ENCODE data around the gene TARBP1. TPM values are rescaled to one million over a fixed set of nuclear protein-coding genes. Genes with fewer than 3 reads are reported as not detected.

TARBP1 gene
- total and polyA plus RNA-seq, 2 experiments from 2014 or later, result 12.8 to 22.9 TPM

DNA sequence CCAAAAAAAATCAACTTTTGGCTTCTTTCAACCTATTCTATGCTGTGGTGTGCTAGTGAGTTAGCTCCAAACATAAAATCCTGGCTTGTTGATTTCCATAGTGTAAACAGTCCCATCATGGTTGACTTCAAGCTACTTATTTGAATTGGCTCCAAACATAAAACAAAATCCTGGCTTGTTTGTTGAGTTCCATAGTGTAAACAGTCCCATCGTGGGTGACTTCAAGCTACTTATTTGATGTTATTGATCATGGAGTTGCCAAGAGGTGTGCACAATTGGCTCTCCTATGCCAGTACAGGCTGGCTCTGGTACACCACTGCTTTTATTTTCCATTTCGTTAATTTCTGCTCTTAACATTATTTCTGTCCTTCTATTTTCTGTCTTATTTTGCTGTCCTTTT, 107.6 kb downstream of the TARBP1 start:
- H2AFZ ChIP-seq, result no peak overlapping the region
- peaks cover 19% of the 10 kb centered on the region for H3K79me2 ChIP-seq
- no peaks in the 10 kb centered on the region for H4K20me1 ChIP-seq (ENCODE audit: insufficient read depth, poor library complexity, severe bottlenecking)
- no peak overlapping the region for H3K27ac ChIP-seq
- no peaks in the 10 kb centered on the region for H3K36me3 ChIP-seq (replicated peaks; ENCODE audit: insufficient read depth, low read depth)
- H3K27me3 ChIP-seq, result peaks cover 4% of the 10 kb centered on the region
- peaks cover 11% of the 10 kb centered on the region for H3K4me1 ChIP-seq (ENCODE audit: insufficient read depth)
- whole genome bisulfite sequencing (ENCODE audit: low lambda C conversion rate, missing lambda C conversion rate), result 66% methylated on average over 2 of the region's 2 CpGs
- DNase-seq (ENCODE audit: low spot score), result no peak
- H3K4me2 ChIP-seq, result no peak overlapping the region
- no peaks in the 10 kb centered on the region for H3K9me2 ChIP-seq (replicated peaks; ENCODE audit: insufficient read depth)
- no peaks in the 10 kb centered on the region for H3K9me3 ChIP-seq (ENCODE audit: low read depth)
- TF ChIP-seq EZH2 (IDR thresholded peaks at IDR 0.05; ENCODE audit: borderline replicate concordance) (no peak), EZH2phosphoT487 (IDR thresholded peaks at IDR 0.05; ENCODE audit: low read depth, severe bottlenecking, unreplicated experiment) (no peak)
- TF ChIP-seq, protein P1, sequence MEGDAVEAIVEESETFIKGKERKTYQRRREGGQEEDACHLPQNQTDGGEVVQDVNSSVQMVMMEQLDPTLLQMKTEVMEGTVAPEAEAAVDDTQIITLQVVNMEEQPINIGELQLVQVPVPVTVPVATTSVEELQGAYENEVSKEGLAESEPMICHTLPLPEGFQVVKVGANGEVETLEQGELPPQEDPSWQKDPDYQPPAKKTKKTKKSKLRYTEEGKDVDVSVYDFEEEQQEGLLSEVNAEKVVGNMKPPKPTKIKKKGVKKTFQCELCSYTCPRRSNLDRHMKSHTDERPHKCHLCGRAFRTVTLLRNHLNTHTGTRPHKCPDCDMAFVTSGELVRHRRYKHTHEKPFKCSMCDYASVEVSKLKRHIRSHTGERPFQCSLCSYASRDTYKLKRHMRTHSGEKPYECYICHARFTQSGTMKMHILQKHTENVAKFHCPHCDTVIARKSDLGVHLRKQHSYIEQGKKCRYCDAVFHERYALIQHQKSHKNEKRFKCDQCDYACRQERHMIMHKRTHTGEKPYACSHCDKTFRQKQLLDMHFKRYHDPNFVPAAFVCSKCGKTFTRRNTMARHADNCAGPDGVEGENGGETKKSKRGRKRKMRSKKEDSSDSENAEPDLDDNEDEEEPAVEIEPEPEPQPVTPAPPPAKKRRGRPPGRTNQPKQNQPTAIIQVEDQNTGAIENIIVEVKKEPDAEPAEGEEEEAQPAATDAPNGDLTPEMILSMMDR (IDR thresholded peaks at IDR 0.05; ENCODE audit: poor library complexity), result no peak
- no peak overlapping the region for H3K4me3 ChIP-seq

DNA sequence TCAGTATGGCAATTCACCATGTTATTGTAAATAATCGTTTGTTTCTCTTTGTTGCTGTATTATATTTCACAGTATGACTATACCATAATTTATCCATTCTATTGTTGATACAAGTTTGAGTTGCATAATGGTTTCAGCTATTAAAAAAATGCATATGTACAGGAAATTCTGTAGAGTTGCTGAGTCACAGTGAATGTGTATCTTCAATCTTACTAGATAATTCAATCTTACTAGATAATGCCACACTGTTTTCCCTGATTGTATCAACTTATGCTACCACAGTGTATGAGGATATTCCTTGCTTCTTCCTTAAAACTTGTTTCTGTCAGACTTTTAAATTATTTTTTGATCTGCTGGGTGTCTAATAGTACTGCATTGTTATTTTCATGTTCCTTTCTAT, 109.2 kb downstream of the TARBP1 start:
- peaks cover 7% of the 10 kb centered on the region for H3K79me2 ChIP-seq
- DNase-seq (ENCODE audit: low spot score), result no peak
- TF ChIP-seq EZH2 (IDR thresholded peaks at IDR 0.05; ENCODE audit: borderline replicate concordance), result no peak
- TF ChIP-seq EZH2phosphoT487 (IDR thresholded peaks at IDR 0.05; ENCODE audit: low read depth, severe bottlenecking, unreplicated experiment), result no peak
- TF ChIP-seq, protein P1 (IDR thresholded peaks at IDR 0.05; ENCODE audit: poor library complexity), result no peak
- H3K27ac ChIP-seq, result no peak overlapping the region
- no peaks in the 10 kb centered on the region for H3K36me3 ChIP-seq (replicated peaks; ENCODE audit: insufficient read depth, low read depth)
- no peaks in the 10 kb centered on the region for H3K9me3 ChIP-seq (ENCODE audit: low read depth)
- H3K9me2 ChIP-seq (replicated peaks; ENCODE audit: insufficient read depth), result no peaks in the 10 kb centered on the region
- no peak overlapping the region for H3K4me3 ChIP-seq
- no peaks in the 10 kb centered on the region for H4K20me1 ChIP-seq (ENCODE audit: insufficient read depth, poor library complexity, severe bottlenecking)
- 81% methylated on average over 1 of the region's 1 CpG for WGBS (ENCODE audit: low lambda C conversion rate, missing lambda C conversion rate)
- H2AFZ ChIP-seq, result no peak overlapping the region
- H3K4me1 ChIP-seq (ENCODE audit: insufficient read depth), result peaks cover 11% of the 10 kb centered on the region
- H3K4me2 ChIP-seq, result no peak overlapping the region
- H3K27me3 ChIP-seq, result peaks cover 4% of the 10 kb centered on the region

DNA sequence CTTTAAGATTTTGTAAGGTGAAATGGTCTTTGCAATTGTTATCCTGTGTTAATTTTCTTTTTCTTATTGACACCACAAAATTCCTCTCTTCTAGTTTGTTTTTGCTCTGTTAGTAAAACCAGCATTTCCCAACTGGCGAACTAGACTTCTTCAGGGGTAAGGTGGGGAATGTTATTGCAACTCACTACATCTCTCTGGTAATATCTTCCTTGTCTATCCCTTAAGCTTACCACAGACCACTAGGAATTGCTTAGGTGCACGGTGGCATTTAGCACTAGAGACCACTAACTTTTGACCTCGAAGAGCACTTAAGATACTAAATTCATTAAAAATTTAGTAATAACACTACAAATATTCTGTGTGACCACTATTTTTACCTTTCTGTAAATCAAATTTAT, 109.9 kb downstream of the TARBP1 start:
- DNase-seq (ENCODE audit: low spot score), result no peak
- 90% methylated on average over 3 of the region's 3 CpGs for WGBS (ENCODE audit: low lambda C conversion rate, missing lambda C conversion rate)
- Histone ChIP-seq H3K4me2 (no peak overlapping the region), H3K4me3 (no peak overlapping the region), H3K27me3 (peaks cover 4% of the 10 kb centered on the region), H4K20me1 (ENCODE audit: insufficient read depth, poor library complexity, severe bottlenecking) (no peaks in the 10 kb centered on the region), H3K9me2 (replicated peaks; ENCODE audit: insufficient read depth) (no peaks in the 10 kb centered on the region), H3K27ac (no peak overlapping the region), H3K36me3 (replicated peaks; ENCODE audit: insufficient read depth, low read depth) (no peaks in the 10 kb centered on the region), H3K79me2 (no peaks in the 10 kb centered on the region), H3K4me1 (ENCODE audit: insufficient read depth) (peaks cover 4% of the 10 kb centered on the region), H2AFZ (no peak overlapping the region), H3K9me3 (ENCODE audit: low read depth) (no peaks in the 10 kb centered on the region)
- TF ChIP-seq, protein P1 (IDR thresholded peaks at IDR 0.05; ENCODE audit: poor library complexity), result no peak
- TF ChIP-seq EZH2phosphoT487 (IDR thresholded peaks at IDR 0.05; ENCODE audit: low read depth, severe bottlenecking, unreplicated experiment) (no peak), EZH2 (IDR thresholded peaks at IDR 0.05; ENCODE audit: borderline replicate concordance) (no peak)
